ENCODE data around the gene PFKFB2.

PFKFB2 gene

GRCh38 chr1:207052911-207053769, at the start of gene PFKFB2:
PFKFB2 (plus strand) TSS chr1:207053275; CDS start chr1:207054718, 1,443 bp downstream.
- DNase-seq: peak; percentile 100

DNA sequence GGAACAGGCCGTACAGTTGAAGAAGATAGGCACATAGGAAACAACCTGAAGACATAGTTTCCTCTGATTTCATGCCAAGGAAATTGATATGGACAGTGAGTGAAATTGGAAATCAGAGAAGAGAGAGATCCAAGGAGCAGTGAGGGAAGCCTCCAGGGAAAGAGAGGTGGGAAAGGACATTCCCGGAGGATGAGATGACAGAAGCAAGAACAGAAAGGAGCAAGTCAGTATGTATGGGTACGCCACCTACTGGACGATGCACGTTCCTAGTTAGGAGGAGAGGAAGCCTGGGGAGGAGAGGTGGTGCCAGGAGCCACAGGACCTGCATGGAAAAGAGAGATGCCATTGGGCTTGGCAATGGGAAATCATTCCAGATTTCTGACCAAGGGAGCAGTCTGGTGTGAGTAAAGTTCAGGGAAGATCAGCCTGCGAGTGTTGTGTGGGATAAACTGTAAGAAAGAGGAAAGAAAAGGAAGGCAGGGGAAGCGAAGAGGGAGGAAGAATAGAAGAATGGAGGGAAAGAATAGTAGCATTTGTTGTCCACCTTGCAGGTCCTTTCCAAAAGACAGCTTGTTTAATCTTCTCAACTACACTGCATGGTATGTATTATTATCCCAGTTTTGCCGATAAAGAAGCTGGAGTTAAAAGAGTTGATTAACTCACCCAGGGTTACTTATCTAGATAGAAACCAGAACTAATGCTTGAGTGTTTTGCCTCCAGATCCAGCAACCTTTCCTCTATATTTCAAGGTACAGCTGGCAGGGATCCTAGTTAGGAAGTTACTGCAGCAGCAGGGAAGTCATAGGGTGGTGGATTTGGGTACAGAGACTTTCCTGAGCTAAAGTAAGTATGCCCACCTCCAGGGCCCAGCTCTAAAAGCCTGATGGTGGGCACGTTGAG, 47.9 kb upstream of the PFKFB2 start:
- peak; percentile 57 for DNase-seq

DNA sequence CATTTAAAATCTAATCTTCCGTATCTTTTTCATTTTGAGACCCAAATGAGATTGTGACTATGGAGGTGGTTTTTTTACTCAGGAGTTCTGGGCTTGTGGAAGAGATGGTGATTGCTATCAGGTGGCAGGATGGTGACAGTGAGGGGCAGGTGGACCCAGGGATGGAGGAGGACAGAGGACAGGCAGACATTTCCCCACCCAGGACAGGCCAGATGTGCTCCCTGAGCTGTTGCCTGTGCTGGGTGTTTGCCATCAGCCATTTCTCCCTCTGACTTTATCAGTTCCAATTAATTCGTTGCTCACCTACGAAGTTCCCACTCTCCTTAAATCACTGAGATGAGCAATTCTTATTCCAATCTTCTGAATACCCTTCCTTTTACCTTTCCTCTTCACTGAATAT, 47.0 kb upstream of the PFKFB2 start:
- no peak for DNase-seq

- DNase-seq: no peak
Observed at GRCh38 chr1:207006914-207007313, 46.2 kb upstream of the PFKFB2 start.

- DNase-seq: no peak
Observed at GRCh38 chr1:207007352-207008033, 45.6 kb upstream of the PFKFB2 start.

GRCh38 chr1:207009182-207009850, 43.8 kb upstream of the PFKFB2 start:
- no peak for DNase-seq

- DNase-seq: no peak
Observed at GRCh38 chr1:207009945-207010344, 43.1 kb upstream of the PFKFB2 start.

GRCh38 chr1:207010726-207011125, 42.3 kb upstream of the PFKFB2 start:
- DNase-seq: no peak

- DNase-seq: no peak
Observed at GRCh38 chr1:207013321-207014085, 39.6 kb upstream of the PFKFB2 start.

GRCh38 chr1:207014728-207015127, 38.3 kb upstream of the PFKFB2 start:
- DNase-seq: no peak

DNA sequence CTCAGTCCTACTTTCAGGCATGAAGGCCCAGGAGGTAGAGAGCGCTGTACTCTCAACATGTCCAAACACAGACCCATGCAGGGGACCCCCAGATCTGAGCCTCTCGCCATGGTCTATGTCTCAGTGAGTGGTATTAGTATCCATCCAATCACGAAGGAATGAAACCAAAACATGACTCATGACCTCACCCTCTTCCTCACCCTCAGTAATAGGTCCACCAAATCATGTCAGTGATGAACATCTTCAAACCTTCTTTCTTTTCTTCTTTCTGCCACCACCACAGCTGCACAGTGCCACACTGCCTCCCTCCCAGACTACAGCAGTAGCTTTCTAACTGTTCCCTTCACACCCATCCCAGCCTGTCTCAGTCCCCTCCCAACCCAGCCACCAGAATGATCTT, 37.3 kb upstream of the PFKFB2 start:
- DNase-seq: no peak

DNA sequence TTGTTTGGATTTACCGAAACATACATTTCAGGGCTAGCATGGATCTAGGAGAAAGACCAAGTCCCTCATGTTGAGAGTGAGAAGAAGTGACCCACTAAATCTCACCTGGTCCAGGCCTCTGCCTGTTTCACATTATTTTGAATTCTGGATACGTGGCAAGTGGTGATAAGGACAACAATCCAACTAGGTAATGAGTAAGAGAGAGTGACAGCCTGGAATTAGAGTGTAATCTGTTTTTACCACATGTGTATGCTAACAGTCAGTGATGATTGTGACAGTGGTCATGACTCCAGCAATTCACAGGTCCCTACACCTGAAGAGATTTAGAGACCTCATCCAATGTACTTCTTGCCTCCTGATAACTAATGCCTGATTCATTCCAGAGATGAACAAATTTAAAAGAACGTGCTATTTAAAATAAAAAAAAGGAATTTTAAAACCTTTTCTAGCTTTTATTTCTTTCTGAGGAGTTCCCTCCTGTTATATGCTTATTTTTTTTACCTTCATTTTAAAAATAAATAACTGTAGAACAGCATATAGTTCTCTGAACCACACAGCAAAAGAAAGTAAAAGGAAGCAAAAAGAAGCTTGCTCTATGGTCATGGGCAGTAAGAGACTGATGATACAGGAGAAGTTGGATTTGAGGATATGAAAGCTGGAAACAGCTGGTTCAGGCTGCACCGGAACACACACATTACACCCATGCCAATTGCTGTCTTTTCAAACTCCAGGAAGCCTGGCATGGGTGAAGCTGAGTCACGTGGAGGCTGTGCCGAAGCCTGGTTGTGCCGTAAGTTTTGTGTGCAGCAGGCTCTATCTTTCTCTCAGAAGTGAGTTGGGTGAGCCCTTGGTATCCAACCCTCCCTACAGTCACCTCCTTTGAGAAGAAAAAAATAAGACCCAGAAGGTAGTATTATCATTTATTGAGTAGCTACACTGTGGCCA, 35.2 kb upstream of the PFKFB2 start:
- no peak for DNase-seq

- no peak for DNase-seq
Observed at GRCh38 chr1:207018707-207019106, 34.4 kb upstream of the PFKFB2 start.

GRCh38 chr1:207019161-207019560, 33.9 kb upstream of the PFKFB2 start:
- no peak for DNase-seq

GRCh38 chr1:207019661-207020060, 33.4 kb upstream of the PFKFB2 start:
- DNase-seq: no peak

DNA sequence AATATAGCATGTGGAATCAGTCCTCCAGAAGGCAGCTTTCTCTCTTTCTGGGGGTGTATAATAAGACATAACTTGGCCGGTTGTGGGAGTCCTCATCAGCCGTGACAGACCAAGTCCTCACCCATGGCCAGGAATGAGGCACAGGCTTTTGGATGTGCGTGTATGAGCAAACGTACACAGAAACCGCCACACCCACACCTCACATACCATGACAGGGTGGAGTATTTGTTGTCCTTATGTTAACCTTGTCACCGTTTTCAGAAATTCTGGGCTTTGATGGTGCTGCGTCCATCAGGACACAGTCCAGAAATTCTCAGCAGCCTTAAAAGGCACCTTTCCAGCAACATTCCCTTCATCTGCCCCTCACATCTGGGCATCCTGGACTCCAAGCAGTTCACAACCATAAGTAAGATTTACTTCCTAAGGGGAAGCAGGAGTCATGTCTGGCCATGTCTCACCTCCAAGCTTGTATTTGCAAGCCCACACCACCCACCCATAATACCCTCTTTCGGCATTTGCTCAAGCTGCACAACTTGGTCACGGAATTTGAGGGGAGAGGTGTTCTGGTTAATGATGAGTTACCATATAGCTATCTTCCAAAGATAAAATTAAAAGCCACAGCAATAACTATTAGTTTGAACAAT, 32.9 kb upstream of the PFKFB2 start:
- DNase-seq: no peak

DNA sequence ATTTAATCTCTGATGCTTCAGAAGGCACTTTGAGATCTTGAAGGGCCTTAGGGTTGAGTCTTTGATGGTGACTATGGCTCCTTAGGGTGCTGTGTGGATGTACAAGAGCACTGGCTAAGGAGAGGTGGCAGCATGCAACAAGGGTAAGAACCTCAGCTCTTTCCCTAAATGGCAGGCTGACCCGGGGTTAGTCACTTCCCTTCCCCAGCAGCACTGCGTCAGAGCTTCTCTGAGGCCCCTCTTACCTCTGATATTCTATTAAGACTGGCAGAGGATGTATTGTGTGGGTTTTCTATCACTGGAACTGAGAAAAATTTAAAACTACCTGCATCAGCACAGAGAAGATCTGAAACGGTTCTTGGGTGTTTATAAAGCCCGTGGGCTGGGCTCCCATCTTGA, 32.4 kb upstream of the PFKFB2 start:
- no peak for DNase-seq

DNA sequence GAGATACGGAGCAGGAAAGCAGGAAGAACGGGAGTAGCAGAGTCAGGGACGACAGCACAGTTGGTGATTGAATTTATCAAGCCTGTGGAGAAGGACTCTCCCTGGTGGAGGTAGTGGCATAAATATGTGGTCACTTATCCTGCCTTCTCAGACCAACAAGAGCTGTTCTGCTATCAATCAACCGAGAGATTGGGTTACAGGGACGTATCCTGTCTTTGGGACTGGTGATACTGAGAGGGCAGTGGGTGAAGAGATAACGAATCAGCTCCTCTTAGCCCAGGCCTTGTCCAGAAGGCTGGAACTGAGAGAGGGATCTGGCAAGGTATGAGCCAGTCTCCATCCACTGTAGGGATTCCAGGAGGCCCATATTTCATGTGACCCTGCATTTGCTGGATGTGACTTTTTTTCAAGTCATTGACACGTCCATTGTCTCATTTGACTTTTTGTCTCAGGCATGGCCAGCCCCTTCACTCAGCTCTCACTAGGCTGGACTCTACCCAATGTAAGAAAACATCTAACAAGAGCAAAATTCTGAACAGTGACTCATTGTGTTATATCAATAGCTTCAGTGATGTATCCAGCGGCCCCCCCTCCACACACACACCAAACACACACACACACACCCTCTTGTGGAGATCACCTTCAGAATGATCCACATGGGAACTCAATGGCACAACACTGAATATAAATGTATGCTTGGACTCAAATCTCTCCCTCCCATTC, 31.8 kb upstream of the PFKFB2 start:
- DNase-seq: no peak

- DNase-seq: no peak
Observed at GRCh38 chr1:207021876-207022596, 31.0 kb upstream of the PFKFB2 start.

All from NCI-H146 (cell line).